Measurements from ENCODE around the gene MRPL37. TPM values are rescaled to one million over a fixed set of nuclear protein-coding genes. Genes with fewer than 3 reads are reported as not detected.
"Not testable (repeated sequence)": the region's sequence is repeated elsewhere in the genome, so short reads cannot be mapped to it uniquely, and the experiment has no call there.

Gene MRPL37
- total and polyA plus RNA-seq, 8 donors, result 17.5 to 49.2 (median 35.1) TPM

DNA sequence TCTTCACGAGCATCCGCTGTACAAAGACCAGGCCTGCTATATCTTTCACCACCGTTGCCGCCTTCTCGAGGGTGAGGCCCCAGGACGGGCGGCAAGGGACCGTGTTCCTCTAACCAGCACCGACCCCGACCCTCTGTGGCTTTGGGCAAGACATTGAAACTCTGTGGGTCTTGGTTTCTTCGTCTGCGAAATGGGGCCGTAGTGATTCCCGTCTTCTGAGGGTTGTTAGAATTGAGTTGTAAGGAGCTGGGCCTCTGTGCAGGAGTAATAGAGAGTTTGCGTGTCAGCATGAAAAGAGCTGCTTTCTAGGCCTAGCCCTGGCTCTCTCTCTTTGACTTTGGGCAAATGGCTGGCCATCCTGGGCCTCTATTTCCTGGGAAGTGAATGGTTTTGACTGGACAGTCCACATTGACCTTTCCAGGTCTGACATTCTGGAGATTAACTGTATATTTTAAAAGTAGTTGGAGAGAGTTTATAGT, 591 bp downstream of the MRPL37 start:
- TF ChIP-seq, protein P1, sequence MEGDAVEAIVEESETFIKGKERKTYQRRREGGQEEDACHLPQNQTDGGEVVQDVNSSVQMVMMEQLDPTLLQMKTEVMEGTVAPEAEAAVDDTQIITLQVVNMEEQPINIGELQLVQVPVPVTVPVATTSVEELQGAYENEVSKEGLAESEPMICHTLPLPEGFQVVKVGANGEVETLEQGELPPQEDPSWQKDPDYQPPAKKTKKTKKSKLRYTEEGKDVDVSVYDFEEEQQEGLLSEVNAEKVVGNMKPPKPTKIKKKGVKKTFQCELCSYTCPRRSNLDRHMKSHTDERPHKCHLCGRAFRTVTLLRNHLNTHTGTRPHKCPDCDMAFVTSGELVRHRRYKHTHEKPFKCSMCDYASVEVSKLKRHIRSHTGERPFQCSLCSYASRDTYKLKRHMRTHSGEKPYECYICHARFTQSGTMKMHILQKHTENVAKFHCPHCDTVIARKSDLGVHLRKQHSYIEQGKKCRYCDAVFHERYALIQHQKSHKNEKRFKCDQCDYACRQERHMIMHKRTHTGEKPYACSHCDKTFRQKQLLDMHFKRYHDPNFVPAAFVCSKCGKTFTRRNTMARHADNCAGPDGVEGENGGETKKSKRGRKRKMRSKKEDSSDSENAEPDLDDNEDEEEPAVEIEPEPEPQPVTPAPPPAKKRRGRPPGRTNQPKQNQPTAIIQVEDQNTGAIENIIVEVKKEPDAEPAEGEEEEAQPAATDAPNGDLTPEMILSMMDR (IDR thresholded peaks at IDR 0.05), result no peak
- Histone ChIP-seq H3K27ac (peak overlapping the region in 2 of 4 donors; percentile 55 to 71), H3K9me3 (no peaks in the 10 kb centered on the region), H3K27me3 (no peaks in the 10 kb centered on the region), H3K4me1 (peaks cover 7 to 9% (median 8%) of the 10 kb centered on the region in 3 donors), H3K36me3 (peaks cover 0 to 8% (median 0%) of the 10 kb centered on the region in 3 donors), H3K4me3 (peak overlapping the region; percentile 62 to 85 (median 71))
- intact Hi-C loops (cut with DNase I), result no loop called here
- no peak for FAIRE-seq
- peak in 1 of 4 donors; percentile 6 for ATAC-seq
- 1 to 2% methylated on average over 15 of the region's 15 CpGs for WGBS, 2 donors
- DNase-seq, result no peak

DNA sequence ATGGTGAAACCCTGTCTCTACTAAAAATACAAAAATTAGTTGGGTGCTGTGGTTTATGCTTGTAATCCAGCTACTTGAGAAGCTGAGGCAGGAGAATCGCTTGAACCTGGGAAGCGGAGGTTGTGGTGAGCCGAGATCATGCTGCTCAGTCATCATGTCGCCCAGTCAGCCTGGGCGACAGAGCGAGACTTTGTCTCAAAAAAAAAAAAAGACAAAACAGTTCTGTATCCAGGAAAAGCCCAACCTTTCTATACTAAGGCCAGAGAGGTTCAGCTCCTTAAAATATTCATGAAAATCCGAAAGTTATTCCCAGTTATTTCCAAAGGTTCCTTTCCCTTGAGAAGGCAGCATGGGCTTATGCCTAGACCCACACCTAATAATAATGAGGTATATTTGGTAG, 4.2 kb downstream of the MRPL37 start:
- ATAC-seq (no peak), FAIRE-seq (no peak), DNase-seq (no peak)
- WGBS, 2 donors, result 78 to 79% methylated on average over 7 of the region's 7 CpGs
- H3K36me3 ChIP-seq, result peaks cover 0 to 17% (median 8%) of the 10 kb centered on the region in 3 donors
- H3K27ac ChIP-seq, result no peak overlapping the region
- peaks cover 7 to 9% (median 8%) of the 10 kb centered on the region in 3 donors for H3K4me1 ChIP-seq
- no peak overlapping the region for H3K4me3 ChIP-seq
- no peaks in the 10 kb centered on the region for H3K27me3 ChIP-seq
- H3K9me3 ChIP-seq, result no peaks in the 10 kb centered on the region
- intact Hi-C loops (cut with DNase I), result no loop called here
- TF ChIP-seq, protein P1 (IDR thresholded peaks at IDR 0.05), result no peak

DNA sequence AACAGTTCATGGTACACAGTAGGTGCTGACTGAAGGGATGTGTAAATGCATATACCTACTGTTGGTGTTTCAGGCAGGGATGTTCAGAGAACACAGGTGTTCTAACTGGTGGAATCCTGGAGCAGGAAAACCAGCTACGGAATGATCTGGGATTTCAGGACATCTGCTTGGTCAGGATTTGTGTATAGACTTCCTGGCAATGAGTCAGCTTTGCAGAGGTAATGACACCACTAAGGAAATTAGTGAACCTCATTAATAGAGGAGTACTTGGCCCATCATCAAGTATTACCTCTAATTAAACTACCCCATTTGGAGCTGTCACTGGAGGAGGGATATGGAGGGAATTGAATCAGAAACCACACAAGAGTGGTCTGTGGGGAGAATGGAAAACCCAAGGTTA, 7.3 kb downstream of the MRPL37 start:
- no peaks in the 10 kb centered on the region for H3K9me3 ChIP-seq
- H3K27me3 ChIP-seq, result no peaks in the 10 kb centered on the region
- DNase-seq (no peak), FAIRE-seq (no peak), ATAC-seq (no peak)
- TF ChIP-seq, protein P1 (IDR thresholded peaks at IDR 0.05), result no peak
- no peak overlapping the region for H3K27ac ChIP-seq
- no peaks in the 10 kb centered on the region for H3K4me1 ChIP-seq
- intact Hi-C loops (cut with DNase I), result no loop called here
- H3K4me3 ChIP-seq, result no peak overlapping the region
- H3K36me3 ChIP-seq, result peaks cover 0 to 42% (median 25%) of the 10 kb centered on the region in 3 donors
- WGBS, 2 donors, result 40 to 76% methylated on average over 1 of the region's 1 CpG

DNA sequence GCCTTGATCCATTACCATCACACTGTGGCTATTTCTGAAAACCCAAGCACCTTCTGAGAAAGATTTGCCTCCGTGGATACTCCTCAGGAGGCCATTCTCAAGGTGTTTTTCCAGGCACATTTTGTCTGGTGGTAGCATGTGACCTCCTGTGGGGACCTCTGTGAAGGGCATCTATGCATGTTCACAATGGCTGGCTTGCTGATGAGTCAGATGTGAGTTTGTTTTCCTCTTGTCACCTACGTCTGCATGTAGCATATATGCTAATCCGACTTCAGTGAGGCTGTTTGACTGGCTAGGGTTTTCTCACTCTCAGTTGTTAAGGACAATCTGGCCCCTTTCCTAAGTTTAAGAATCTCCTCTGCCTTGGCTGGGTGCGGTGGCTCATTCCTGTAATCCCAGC, 7.9 kb downstream of the MRPL37 start:
- WGBS, 2 donors, result 66 to 73% methylated on average over 4 of the region's 4 CpGs
- H3K9me3 ChIP-seq; H3K27me3 ChIP-seq; DNase-seq; H3K27ac ChIP-seq; FAIRE-seq; intact Hi-C loops (cut with DNase I); H3K4me1 ChIP-seq; ATAC-seq; H3K4me3 ChIP-seq: not testable (repeated sequence)
- peaks cover 3 to 48% (median 32%) of the 10 kb centered on the region in 3 donors for H3K36me3 ChIP-seq

DNA sequence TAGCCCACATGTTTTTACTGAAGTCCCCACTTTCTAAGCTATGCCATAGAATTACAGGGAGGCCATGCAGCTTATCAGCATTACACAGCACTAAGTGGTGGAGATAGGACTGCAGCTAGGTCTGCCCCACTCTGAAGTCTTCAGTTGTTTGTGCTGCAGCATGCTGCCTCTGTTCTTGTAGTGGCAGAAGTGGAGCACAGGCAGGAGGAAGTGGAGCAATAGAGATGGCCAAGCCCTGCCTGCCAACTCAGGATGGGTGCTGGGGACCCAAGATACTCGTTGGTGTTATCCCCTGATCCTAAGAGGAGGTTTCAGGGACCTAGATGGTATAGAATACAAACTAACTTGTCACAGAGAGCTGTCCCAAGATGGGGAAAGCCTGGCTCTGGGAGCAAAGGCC, 12.9 kb downstream of the MRPL37 start:
- FAIRE-seq, result no peak
- no peaks in the 10 kb centered on the region for H3K4me1 ChIP-seq
- 65% methylated on average over 1 of the region's 1 CpG for WGBS, 2 donors
- H3K27ac ChIP-seq, result no peak overlapping the region
- no peak overlapping the region for H3K4me3 ChIP-seq
- DNase-seq, result no peak
- intact Hi-C loops (cut with DNase I), result loop anchor here in 1 of 3 donors (10.0 kb wide), 1 partner anchor 162 kb away; no protein-coding TSS in a partner anchor
- no peak for ATAC-seq
- peaks cover 3 to 78% (median 53%) of the 10 kb centered on the region in 3 donors for H3K36me3 ChIP-seq
- H3K9me3 ChIP-seq, result no peaks in the 10 kb centered on the region
- no peaks in the 10 kb centered on the region for H3K27me3 ChIP-seq
- TF ChIP-seq, protein P1 (IDR thresholded peaks at IDR 0.05), result no peak
